ENCODE measurements around the gene GRAMD4.

The GRAMD4 gene

GRCh38 chr22:46598224-46598623, 22.0 kb upstream of the GRAMD4 start:
- no peak for DNase-seq (ENCODE audit: low spot score)

DNA sequence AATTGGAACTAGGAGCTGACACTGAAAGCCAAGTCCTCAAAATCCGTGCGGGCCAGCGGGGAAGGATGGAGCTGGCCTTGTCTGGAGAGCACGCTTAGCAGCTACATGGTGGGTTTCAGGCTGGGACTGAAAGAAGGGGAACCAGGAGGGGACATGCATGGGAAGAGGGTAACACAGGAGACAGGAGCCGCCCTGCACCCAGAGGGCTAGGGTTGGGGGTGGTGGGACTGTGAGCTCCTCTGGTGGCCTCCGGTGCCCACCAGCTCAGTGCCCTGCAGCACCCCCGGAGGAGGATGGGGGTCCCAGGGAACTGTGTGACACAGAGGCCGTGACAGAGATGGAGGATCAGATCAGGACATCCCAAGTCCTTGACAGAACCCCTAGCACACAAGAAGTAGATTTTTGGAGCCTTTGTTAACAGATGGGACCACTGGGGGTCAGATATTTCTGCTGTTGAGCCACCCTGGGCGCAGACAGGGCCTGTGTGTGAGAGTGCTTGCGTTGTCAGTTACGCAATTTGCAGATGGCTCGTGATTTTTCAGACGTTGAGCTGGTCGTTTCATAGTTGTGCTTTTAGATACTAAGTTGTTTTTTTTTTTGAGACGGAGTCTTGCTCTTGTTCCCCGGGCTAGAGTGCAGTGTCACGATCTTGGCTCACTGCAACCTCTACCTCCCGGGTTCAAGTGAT, 21.3 kb upstream of the GRAMD4 start:
- DNase-seq (ENCODE audit: low spot score): peak; percentile 65

- DNase-seq (ENCODE audit: low spot score): no peak
Observed at GRCh38 chr22:46600273-46600796, 19.9 kb upstream of the GRAMD4 start.

GRCh38 chr22:46602025-46602424, 18.2 kb upstream of the GRAMD4 start:
- DNase-seq (ENCODE audit: low spot score): peak; percentile 67

GRCh38 chr22:46604306-46604690, 15.9 kb upstream of the GRAMD4 start:
- DNase-seq (ENCODE audit: low spot score): peak; percentile 73

- no peak for DNase-seq (ENCODE audit: low spot score)
Observed at GRCh38 chr22:46605117-46605516, 15.1 kb upstream of the GRAMD4 start.

DNA sequence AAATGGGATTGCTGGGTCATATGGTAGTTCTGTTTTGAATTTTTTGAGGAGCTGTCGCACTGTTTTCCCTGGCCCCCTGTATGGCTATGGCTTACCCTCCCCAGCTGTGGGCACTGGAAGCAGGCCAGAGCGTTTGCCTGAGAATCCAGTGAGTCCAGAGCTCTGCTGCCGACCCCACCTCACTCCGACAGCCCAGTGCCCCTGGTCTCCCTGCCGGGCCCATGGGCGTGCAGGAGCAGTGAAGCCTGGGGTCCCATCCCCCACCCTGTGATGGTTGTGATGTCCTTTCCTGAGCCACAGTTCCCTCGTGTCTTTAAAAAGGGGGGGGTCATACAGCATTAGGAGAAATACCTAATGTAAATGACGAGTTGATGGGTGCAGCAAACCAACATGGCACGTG, 13.3 kb upstream of the GRAMD4 start:
- no peak for DNase-seq (ENCODE audit: low spot score)

GRCh38 chr22:46607483-46608114, 12.6 kb upstream of the GRAMD4 start:
- DNase-seq (ENCODE audit: low spot score): no peak

DNA sequence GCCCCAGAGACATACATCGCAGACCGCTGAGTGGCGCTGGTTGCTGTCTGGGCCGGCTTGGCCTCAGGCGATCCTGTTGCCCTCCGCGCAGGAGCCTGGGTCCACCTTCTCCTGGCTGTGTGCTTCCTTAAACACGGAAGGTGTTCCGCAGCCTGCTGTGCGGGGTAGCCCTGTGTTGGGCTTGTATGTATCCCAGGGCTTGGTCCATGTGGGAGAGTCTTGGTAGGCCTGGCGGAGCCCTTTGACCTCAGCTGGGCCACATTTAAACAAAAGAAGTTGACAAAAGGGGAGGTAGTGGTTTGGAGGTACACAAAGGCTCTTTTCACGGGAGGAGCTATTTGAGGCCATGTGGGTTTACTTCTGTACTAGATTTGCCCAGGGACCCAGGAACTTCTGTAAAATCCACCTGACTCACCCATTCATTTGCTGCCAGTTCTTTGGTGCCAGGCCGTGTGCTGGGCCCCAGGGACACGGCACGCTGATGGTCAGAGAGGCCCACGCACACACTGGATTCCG, 11.0 kb upstream of the GRAMD4 start:
- no peak for DNase-seq (ENCODE audit: low spot score)

DNA sequence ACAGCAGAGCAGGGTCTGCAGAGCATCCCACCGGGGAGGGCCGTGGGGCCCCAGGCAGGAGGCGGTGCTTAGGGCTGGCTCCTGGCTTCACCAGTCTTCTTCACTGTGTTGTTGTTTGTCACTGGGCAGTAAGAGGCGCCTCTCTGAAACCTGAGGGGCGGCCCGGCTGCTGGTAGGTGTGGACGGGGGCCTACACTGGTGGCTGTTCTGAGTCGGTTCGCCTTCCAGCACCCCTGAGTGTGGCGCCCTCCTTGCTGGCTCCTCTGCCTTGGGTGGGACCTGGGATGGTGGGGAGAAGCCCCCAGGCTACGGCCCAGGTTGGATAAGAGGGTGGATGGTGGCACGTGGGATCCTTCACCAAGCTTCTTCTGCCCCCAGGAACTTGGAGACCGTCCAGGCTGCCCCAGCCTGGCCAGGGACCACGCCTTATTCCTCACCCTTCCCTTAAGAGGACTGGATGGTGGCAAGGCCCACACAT, 10.4 kb upstream of the GRAMD4 start:
- no peak for DNase-seq (ENCODE audit: low spot score)

GRCh38 chr22:46610356-46610755, 9.8 kb upstream of the GRAMD4 start:
- DNase-seq (ENCODE audit: low spot score): no peak

GRCh38 chr22:46611189-46611588, 9.0 kb upstream of the GRAMD4 start:
- DNase-seq (ENCODE audit: low spot score): no peak

DNA sequence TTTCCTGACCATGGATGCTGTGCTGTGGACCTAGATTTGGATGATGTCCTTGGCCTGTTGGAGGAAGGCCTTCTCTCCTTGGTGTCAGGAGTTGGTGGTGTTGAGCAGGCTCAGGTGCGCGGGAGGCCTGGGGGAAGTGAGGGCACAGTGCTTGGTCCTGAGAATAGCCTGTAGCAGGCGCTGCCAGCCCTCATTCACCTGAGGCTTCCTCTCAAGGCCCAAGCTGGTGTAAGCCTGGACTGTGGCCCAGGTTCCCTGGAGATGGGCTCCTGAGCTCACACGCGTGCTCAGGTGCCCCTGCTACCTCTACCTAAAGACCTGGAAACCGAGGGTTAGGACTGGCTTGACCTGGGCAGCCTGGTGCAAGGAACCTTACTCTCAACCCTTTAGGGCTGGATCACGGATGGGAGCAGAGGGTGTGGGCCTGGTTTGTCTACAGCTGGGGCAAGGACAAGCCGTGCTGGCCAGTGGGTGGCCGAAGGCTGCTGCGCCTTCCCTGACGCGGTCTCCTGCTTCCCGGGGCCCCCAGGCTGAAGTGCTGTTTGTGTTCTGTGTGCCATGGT, 7.8 kb upstream of the GRAMD4 start:
- DNase-seq (ENCODE audit: low spot score): no peak

GRCh38 chr22:46612904-46613605, 7.1 kb upstream of the GRAMD4 start:
- no peak for DNase-seq (ENCODE audit: low spot score)

GRCh38 chr22:46613606-46614021, 6.6 kb upstream of the GRAMD4 start:
- DNase-seq (ENCODE audit: low spot score): no peak

GRCh38 chr22:46614025-46614931, 5.9 kb upstream of the GRAMD4 start:
- no peak for DNase-seq (ENCODE audit: low spot score)

DNA sequence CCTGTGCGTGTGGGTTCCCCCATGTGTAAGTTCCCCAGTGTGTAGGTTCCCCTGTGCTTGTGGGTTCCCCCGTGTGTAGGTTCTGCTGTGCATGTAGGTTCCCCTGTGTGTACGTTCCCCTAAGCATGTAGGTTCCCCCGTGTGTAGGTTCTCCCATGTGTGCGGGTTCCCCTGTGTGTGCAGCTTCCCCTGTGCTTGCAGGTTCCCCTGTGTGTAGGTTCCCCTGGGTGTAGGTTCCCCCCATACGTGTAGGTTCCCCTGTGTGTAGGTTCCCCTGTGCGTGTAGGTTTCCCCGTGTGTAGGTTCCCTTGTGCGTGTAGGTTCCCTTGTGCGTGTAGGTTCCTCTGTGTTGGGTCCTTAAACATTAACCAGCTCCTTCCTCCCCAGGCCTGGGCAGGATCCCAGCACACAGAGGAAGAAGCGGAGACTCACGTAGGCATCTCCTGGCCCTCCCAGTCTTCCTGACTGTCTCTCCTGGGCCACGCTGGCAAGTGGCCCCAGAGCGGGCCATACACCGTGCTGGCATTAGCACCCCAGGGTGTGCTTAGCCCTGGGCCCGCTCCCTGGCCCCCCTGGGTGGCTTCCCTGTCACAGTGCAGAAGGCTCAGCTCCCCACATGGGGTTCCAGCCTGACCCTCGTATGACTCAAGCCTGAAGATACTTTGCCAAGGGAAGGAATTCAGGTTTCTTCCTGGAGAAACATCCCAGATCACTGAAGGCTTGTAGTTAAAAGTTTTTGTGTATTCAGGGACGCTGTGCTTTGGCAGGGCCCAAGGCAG, 2.8 kb upstream of the GRAMD4 start:
- DNase-seq (ENCODE audit: low spot score): no peak

GRCh38 chr22:46617986-46618647, 2.1 kb upstream of the GRAMD4 start:
- DNase-seq (ENCODE audit: low spot score): no peak

DNA sequence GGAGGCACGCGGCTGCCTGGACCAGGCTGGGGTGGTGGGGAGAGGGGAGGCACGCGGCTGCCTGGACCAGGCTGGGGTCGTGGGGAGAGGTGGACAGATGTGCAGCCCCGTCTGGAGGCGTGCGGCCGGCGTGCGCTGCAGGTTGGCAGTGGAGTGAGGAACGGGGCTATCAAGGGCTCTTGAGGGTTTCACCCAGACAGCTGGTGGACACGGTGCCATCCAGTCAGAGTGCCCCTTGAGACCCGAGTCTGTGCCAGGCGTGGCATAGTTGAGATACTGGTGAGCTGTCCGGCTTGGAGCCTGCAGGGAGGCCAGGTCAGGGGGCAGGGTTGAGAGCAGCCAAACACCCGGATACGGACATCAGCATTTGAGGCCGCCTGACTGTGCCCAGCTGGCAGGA, 1.5 kb upstream of the GRAMD4 start:
- no peak for DNase-seq (ENCODE audit: low spot score)

DNA sequence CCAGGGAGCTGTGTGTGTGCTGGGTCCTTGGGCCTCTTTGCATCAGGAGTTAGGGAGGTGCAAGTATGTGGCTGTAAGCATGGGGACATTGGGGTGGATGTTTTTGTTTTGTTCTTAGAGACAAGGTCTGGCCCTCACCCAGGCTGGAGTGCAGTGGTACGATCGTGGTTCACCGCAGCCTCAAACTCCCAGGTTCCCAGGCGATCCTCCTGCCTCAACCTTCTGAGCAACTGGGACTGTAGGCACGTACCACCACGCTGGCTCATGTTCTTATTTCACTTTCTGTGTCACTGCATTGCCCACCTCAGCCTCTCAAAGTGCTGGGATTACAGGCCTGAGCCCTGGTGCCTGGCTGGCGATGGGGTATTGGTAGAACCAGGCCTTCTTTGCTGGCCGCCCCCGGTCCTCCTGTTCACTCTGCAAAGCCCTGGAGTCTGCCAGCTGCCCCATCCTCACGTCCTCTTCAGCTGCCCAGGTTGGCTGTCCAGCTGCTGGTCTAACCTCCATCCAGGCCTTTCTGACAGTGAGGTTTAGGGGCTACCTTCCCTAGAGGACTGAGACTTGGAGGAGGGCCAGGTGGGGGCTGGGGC, 851 bp upstream of the GRAMD4 start:
- DNase-seq (ENCODE audit: low spot score): no peak

Data from pons (tissue), 1 donor.